ENCODE measurements around the gene EAF1. TPM values are rescaled to one million over a fixed set of nuclear protein-coding genes. Genes with fewer than 3 reads are reported as not detected.
"Not testable (repeated sequence)": the region's sequence is repeated elsewhere in the genome, so short reads cannot be mapped to it uniquely, and the experiment has no call there.

EAF1 gene
- 19.6 and 25.2 TPM in 2 replicates for total RNA-seq (2014; rRNA removed; shearing (Covaris generic))

GRCh38 chr3:15427182-15427880 lies at the start of gene EAF1, which contains the start of gene METTL6:
TSS of gene EAF1 (plus strand) at chr3:15427598. CDS start at chr3:15427780, 182 bp downstream.
TSS of gene METTL6 (minus strand) at chr3:15427544. CDS start at chr3:15426511, 1,033 bp downstream.
- DNase-seq (ENCODE audit: low spot score): peak; percentile 69

GRCh38 chr3:15377961-15378791 lies 49.2 kb upstream of the EAF1 start:
- DNase-seq (ENCODE audit: low spot score): peak; percentile 91

DNA sequence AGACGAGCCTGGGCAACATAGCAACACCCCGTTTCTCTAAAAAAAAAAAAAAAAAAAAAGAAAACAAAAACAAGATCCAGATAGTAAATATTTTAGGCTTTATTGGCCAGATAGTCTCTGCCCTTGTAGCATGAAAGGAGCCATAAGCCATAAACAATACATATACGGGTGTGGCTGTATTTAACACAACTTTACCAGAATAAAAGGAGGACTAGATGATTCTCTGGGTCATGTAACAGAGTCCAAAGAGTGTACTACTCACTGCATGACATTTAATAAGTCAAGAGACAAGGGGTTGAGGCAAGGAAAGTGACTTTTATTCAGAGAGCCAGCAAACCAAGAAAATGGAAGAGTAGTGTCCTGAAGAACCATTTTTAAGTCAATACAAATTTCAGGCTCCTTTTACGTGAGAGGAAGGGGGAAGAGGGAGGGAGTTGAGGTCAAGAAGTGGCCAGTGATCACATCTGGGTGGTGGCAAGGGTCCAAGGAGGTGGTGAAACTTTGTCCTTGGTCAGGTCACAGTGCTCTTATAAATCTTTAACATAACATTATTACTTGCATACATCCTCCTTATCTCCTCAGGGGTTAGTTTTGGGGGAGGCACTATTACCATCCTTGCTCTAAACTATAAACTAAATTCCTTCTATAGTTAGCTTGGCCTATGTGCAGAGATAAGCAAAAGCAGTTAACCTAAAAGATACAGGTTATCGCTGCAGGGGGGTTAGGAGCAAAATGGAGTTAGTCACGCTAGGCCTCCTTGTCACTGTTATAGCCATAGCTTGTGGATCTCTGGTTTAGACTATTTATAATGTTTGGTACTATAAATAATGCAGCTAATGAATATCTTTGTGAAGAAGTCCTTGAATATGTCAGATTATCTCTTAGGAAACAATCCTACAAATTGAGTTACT lies 46.2 kb upstream of the EAF1 start:
- DNase-seq (ENCODE audit: low spot score): no peak

- no peak for DNase-seq (ENCODE audit: low spot score)
Measured at GRCh38 chr3:15382405-15382923, 44.9 kb upstream of the EAF1 start.

DNA sequence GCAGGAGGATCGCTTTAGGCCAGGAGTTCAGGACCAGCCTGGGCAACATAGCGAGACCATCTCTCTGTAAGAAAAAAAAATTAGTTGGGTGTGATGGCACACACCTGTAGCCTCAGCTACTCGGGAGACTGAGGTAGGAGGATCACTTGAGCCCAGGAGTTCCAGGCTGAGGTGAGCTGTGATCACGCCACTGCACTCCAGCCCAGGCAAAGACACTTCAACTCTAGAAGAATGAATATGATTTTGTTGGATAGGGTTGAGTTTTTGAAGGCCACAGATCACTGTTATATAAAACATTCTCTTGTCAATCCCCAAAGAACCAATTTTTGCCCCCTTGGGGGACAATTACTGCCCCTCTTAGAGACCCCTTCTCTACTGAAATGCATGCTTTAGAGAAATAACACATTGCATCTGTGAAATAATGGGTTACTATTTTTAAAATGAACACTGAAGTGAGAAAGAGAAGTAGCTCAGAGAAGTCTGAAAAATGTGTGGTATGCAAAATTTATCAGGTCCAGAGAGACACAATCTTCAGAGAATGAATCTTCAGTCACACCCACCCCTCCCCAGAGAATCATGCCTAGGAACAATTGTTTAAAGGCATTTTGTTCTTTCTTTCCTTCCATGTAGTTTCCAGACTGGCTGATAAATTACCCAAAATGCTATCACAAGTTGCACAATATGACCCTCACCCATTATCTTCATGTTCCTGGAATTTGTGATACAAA lies 42.7 kb upstream of the EAF1 start:
- DNase-seq (ENCODE audit: low spot score): no peak

DNA sequence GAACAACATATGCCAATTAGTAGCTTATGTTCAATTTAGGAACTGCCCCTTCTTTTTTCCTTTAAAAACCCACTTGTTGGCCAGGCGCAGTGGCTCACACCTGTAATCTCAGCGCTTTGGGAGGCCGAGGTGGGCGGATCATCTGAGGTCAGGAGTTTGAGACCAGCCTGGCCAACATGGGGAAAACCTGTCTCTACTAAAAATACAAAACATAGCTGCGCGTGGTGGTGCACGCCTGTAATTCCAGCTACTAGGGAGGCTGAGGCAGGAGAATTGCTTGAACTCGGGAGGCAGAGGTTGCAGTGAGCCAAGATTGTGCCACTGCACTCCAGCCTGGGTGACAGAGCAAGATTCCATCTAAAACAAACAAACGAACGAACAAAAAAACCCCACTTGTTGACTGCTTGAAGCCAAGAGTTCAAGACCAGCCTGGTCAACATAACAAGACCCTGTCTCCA lies 42.1 kb upstream of the EAF1 start:
- DNase-seq (ENCODE audit: low spot score): not testable (repeated sequence)

DNA sequence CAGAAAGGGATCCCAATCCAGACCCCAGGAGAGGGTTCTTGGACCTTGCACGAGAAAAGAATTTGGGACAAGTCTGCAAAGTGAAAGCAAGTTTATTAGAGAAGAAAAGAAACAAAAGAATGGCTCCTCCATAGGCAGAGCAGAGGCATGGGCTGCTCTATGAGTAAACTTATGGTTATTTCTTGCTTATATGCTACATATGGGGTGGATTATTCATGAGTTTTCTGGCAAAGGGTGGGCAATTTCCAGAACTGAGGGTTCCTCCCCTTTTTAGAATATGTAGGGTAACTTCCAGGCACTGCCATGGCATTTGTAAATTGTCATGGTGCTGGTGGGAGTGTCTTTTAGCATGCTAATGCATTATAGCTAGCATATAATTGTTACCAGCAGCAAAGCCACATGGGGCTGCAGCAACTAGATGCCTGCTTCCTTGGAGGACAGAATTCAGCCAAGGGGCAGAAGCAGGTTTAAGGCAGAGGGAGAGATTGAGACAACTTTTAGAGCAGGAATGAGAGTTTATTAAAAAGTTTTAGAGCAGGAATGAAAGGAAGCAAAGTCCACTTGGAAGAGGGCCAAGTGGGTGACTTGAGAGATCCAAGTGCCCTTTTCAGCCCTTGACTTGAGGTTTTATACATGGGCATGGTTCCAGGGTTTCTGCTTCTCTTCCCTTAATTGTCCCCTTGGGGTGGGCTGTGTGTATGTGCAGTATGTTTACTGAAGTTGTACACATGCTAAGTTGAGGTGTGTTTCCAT lies 41.3 kb upstream of the EAF1 start:
- DNase-seq (ENCODE audit: low spot score): no peak

GRCh38 chr3:15386654-15386955 lies 40.8 kb upstream of the EAF1 start:
- not testable (repeated sequence) for DNase-seq (ENCODE audit: low spot score)

DNA sequence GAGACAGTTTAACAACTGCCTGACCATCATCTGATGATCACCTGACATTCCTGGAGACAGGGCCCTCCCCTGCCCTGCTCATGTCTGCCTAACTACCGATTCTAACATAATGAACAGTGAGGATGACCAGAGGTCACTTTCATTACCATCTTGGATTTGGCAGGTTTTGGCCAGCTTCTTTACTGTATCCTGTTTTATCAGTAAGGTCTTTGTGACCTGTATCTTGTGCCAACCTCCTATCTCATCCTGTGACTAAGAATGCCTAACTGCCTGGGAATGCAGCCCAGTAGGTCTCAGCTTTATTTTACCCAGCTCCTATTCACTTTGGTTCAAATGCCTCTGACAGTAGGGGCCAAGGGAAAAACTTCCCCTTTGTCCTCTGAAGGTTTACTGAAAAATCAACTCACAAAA lies 40.2 kb upstream of the EAF1 start:
- DNase-seq (ENCODE audit: low spot score): no peak

GRCh38 chr3:15387735-15388134 lies 39.7 kb upstream of the EAF1 start:
- no peak for DNase-seq (ENCODE audit: low spot score)

GRCh38 chr3:15388335-15388734 lies 39.1 kb upstream of the EAF1 start:
- not testable (repeated sequence) for DNase-seq (ENCODE audit: low spot score)

DNA sequence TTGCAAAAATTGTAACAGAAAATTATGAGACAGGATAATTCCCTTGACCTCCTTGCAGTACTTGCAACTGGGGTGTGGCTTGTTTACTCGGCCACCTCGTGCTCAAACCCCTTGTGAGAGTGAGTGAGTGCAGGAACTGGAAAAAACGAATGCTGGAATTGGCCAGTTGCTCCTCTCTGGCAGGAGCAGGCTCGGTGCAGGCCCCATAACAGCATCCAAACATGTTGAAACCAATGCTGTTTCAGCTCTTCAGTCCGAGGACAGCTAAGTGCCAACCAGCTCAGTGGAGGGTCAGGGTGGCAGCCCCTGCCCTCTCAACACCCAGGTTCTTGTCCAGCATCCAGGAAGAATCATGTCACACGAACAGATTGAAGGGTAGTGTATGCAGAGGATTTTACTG lies 36.9 kb upstream of the EAF1 start:
- DNase-seq (ENCODE audit: low spot score): no peak

DNA sequence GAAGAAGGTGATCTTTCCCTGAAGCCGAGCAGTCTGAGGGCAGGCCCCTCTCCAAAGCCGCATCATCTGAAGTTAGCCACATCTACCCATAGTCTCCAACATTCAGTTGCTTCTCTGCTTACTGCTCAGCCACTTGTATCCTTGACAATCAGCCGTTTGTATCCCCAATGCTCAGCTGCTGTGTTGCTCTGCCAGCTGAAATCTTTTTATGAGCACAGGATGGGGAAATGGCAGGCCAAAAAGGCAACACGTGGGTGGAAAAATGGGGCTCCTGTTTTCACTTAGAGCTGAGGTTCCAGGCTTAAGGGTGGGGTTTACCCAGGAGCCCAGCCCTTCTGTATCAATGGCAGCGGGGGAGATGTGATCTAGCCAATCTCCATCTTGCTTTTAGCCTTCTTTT lies 36.4 kb upstream of the EAF1 start:
- DNase-seq (ENCODE audit: low spot score): no peak

GRCh38 chr3:15393252-15393651 lies 34.1 kb upstream of the EAF1 start:
- not testable (repeated sequence) for DNase-seq (ENCODE audit: low spot score)

DNA sequence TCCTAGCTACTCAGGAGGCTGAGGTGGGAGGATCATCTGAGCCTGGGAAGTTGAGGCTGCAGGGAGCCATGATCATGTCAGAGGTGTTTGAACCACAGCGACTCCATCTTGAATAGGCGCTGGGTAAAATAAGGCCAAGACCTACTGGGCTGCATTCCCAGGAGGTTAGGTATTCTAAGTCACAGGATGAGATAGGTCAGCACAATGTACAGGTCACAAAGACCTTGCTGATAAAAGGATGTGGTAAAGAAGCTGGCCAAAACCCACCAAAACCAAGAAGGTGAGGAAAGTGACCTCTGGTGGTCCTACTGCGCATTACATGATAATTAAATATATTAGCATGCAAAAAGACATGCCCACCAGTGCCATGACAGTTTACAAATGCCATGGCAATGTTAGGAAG lies 28.7 kb upstream of the EAF1 start:
- not testable (repeated sequence) for DNase-seq (ENCODE audit: low spot score)

- no peak for DNase-seq (ENCODE audit: low spot score)
Measured at GRCh38 chr3:15399970-15400369, 27.4 kb upstream of the EAF1 start.

- no peak for DNase-seq (ENCODE audit: low spot score)
Measured at GRCh38 chr3:15401936-15402335, 25.5 kb upstream of the EAF1 start.

DNA sequence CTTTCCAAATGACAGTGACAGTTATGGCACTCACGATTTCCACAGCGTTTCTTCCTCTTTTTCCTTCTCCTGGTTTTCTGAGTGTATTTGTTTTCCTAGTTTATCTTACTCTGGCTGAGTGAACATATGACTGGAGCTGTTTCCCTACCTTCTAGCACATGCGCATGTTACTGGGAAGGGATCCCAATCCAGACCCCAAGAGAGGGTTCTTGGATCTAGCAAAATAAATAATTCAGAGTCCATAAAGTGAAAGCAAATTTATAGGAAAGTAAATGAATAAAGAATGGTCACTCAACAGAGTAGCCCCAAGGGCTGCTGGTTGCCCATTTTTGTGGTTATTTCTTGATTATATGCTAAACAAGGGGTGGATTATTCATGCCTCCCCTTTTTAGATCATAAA lies 23.9 kb upstream of the EAF1 start:
- DNase-seq (ENCODE audit: low spot score): no peak

DNA sequence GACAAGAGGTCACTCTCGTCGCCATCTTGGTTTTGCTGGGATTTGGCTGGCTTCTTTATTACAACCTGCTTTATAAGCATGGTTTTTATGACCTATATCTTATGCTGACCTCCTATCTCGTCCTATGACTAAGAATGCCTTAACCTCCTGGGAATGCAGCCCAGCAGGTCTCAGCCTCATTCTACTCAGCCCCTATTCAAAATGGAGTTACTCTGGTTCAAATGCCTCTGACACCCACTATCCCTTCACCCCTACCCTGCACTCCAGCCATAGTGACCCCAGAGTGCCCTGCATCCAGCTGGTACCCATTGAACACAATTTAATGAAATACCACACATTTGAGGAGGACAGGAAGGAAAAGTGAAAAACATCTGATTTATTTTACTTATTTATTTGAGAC lies 23.4 kb upstream of the EAF1 start:
- no peak for DNase-seq (ENCODE audit: low spot score)

DNA sequence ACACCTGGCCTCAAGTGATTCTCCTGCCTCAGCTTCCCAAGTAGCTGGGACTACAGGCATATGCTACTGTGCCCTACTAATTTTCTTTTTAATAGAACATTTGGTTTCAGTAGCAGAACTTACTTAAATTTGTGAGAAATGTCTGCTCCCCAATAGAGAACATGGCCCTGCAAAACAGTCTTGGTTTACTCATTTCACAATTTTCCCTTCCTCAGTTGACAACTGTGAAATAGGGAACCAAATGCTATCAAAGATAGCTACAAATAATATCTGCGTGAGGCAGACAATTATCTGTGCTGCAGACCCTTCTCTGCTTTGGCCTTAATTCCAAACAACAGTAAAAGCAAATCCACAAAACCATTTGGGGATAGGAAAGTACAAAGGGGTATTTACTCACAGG lies 22.6 kb upstream of the EAF1 start:
- DNase-seq (ENCODE audit: low spot score): no peak

Measured in HT-29 (cell line).